ENCODE results near the gene ELOVL2.
"Not testable (repeated sequence)": the region's sequence is repeated elsewhere in the genome, so short reads cannot be mapped to it uniquely, and the experiment has no call there.

Gene ELOVL2

DNA sequence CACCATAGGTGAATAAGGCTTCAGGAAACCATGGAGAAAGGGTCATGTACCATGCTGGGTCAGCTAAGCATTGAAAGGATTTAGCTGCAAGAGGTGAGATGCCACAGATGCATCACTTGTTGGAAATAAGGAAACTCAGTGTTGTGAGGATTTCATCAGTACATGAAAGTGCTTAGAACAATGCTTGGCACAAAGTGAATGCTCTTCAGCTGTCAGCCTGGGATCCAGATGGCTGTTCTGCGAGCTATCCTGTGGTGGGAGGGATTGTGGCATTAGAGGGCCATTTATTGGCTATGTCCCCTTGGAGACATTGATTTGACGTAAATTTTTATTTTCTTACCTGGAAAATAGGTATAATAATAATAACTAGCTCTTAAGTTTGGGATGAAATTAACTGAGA is 53.0 kb downstream of the ELOVL2 start:
- Histone ChIP-seq H3K4me2 (ENCODE audit: low read depth, low read length, poor library complexity, severe bottlenecking) (no peak overlapping the region), H3K79me2 (ENCODE audit: insufficient read depth, low read length) (no peaks in the 10 kb centered on the region), H3F3A (ENCODE audit: insufficient read depth) (no peaks in the 10 kb centered on the region), H2AFZ (ENCODE audit: low read depth, low read length, severe bottlenecking) (no peak overlapping the region), H3K27me3 (ENCODE audit: low read length) (no peaks in the 10 kb centered on the region), H4K20me1 (ENCODE audit: low read depth, low read length) (no peaks in the 10 kb centered on the region), H3K4me3 (ENCODE audit: insufficient read depth, low read length, poor library complexity, severe bottlenecking) (no peak overlapping the region), H3K36me3 (ENCODE audit: low read length) (no peaks in the 10 kb centered on the region), H3K27ac (ENCODE audit: low read depth, low read length) (no peak overlapping the region), H3K9me2 (replicated peaks; ENCODE audit: insufficient read depth, low read length) (no peaks in the 10 kb centered on the region), H3K9ac (ENCODE audit: low read length) (no peak overlapping the region), H3K9me3 (ENCODE audit: insufficient read depth, low read length) (no peaks in the 10 kb centered on the region)
- TF ChIP-seq EZH2phosphoT487 (conservative IDR thresholded peaks at IDR 0.05; ENCODE audit: low read length), result no peak
- TF ChIP-seq, protein P1, sequence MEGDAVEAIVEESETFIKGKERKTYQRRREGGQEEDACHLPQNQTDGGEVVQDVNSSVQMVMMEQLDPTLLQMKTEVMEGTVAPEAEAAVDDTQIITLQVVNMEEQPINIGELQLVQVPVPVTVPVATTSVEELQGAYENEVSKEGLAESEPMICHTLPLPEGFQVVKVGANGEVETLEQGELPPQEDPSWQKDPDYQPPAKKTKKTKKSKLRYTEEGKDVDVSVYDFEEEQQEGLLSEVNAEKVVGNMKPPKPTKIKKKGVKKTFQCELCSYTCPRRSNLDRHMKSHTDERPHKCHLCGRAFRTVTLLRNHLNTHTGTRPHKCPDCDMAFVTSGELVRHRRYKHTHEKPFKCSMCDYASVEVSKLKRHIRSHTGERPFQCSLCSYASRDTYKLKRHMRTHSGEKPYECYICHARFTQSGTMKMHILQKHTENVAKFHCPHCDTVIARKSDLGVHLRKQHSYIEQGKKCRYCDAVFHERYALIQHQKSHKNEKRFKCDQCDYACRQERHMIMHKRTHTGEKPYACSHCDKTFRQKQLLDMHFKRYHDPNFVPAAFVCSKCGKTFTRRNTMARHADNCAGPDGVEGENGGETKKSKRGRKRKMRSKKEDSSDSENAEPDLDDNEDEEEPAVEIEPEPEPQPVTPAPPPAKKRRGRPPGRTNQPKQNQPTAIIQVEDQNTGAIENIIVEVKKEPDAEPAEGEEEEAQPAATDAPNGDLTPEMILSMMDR (IDR thresholded peaks at IDR 0.05; ENCODE audit: insufficient read depth, low read length, poor library complexity, severe bottlenecking), result no peak

GRCh38 chr6:10989587-10989986 is 54.5 kb downstream of the ELOVL2 start:
- H3K4me2 ChIP-seq (ENCODE audit: low read depth, low read length, poor library complexity, severe bottlenecking), result no peak overlapping the region
- H3K36me3 ChIP-seq (ENCODE audit: low read length), result no peaks in the 10 kb centered on the region
- H3K27ac ChIP-seq (ENCODE audit: low read depth, low read length), result no peak overlapping the region
- no peaks in the 10 kb centered on the region for H3K79me2 ChIP-seq (ENCODE audit: insufficient read depth, low read length)
- H3K9me2 ChIP-seq (replicated peaks; ENCODE audit: insufficient read depth, low read length), result no peaks in the 10 kb centered on the region
- H3K9ac ChIP-seq (ENCODE audit: low read length), result no peak overlapping the region
- no peaks in the 10 kb centered on the region for H4K20me1 ChIP-seq (ENCODE audit: low read depth, low read length)
- H3K9me3 ChIP-seq (ENCODE audit: insufficient read depth, low read length), result no peaks in the 10 kb centered on the region
- no peak for TF ChIP-seq EZH2phosphoT487 (conservative IDR thresholded peaks at IDR 0.05; ENCODE audit: low read length)
- TF ChIP-seq, protein P1 (IDR thresholded peaks at IDR 0.05; ENCODE audit: insufficient read depth, low read length, poor library complexity, severe bottlenecking), result no peak
- no peaks in the 10 kb centered on the region for H3K27me3 ChIP-seq (ENCODE audit: low read length)
- no peak overlapping the region for H2AFZ ChIP-seq (ENCODE audit: low read depth, low read length, severe bottlenecking)
- no peaks in the 10 kb centered on the region for H3F3A ChIP-seq (ENCODE audit: insufficient read depth)
- no peak overlapping the region for H3K4me3 ChIP-seq (ENCODE audit: insufficient read depth, low read length, poor library complexity, severe bottlenecking)

- not testable (repeated sequence) for H3K36me3 ChIP-seq (ENCODE audit: low read length); H3K27ac ChIP-seq (ENCODE audit: low read depth, low read length)
Observed at GRCh38 chr6:10984959-10985358, 59.1 kb downstream of the ELOVL2 start.

DNA sequence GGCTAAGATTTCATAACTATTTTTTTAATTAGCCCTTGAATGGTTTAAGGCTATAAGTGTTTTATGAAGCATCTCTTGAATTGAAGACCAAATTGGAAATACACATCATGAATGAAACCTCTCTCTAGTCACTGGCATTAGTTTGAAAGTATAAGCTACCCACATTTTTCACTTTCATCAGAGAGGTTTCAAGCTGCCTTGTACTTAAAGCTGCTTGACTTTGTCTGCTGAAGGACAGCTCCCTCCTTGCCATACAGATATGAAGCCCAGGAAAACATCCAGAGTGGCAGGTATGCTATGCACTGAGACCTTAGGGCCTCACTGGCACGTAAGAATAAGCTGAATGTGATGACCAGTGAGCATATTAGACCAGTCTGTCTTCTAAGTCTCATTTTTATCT is 62.7 kb downstream of the ELOVL2 start:
- no peak overlapping the region for H3K4me3 ChIP-seq (ENCODE audit: insufficient read depth, low read length, poor library complexity, severe bottlenecking)
- H2AFZ ChIP-seq (ENCODE audit: low read depth, low read length, severe bottlenecking), result no peak overlapping the region
- no peak for TF ChIP-seq EZH2phosphoT487 (conservative IDR thresholded peaks at IDR 0.05; ENCODE audit: low read length)
- TF ChIP-seq, protein P1 (IDR thresholded peaks at IDR 0.05; ENCODE audit: insufficient read depth, low read length, poor library complexity, severe bottlenecking), result no peak
- no peaks in the 10 kb centered on the region for H3K9me2 ChIP-seq (replicated peaks; ENCODE audit: insufficient read depth, low read length)
- H3K9me3 ChIP-seq (ENCODE audit: insufficient read depth, low read length), result no peaks in the 10 kb centered on the region
- H3K36me3 ChIP-seq (ENCODE audit: low read length), result no peaks in the 10 kb centered on the region
- no peaks in the 10 kb centered on the region for H3K79me2 ChIP-seq (ENCODE audit: insufficient read depth, low read length)
- H3K4me2 ChIP-seq (ENCODE audit: low read depth, low read length, poor library complexity, severe bottlenecking), result no peak overlapping the region
- H4K20me1 ChIP-seq (ENCODE audit: low read depth, low read length), result no peaks in the 10 kb centered on the region
- H3F3A ChIP-seq (ENCODE audit: insufficient read depth), result no peaks in the 10 kb centered on the region
- H3K27me3 ChIP-seq (ENCODE audit: low read length), result no peaks in the 10 kb centered on the region
- no peak overlapping the region for H3K9ac ChIP-seq (ENCODE audit: low read length)
- H3K27ac ChIP-seq (ENCODE audit: low read depth, low read length), result no peak overlapping the region

More at GRCh38 chr6:10984959-10985358, 59.1 kb downstream of the ELOVL2 start:
- H3K9me2 ChIP-seq (replicated peaks; ENCODE audit: insufficient read depth, low read length); H3K9me3 ChIP-seq (ENCODE audit: insufficient read depth, low read length); H3K79me2 ChIP-seq (ENCODE audit: insufficient read depth, low read length); H3K27me3 ChIP-seq (ENCODE audit: low read length); H4K20me1 ChIP-seq (ENCODE audit: low read depth, low read length); H3K9ac ChIP-seq (ENCODE audit: low read length); H3K4me3 ChIP-seq (ENCODE audit: insufficient read depth, low read length, poor library complexity, severe bottlenecking); H3K4me2 ChIP-seq (ENCODE audit: low read depth, low read length, poor library complexity, severe bottlenecking); H2AFZ ChIP-seq (ENCODE audit: low read depth, low read length, severe bottlenecking); H3F3A ChIP-seq (ENCODE audit: insufficient read depth): not testable (repeated sequence)

All from SU-DHL-6 (cell line).